Activated CD8-positive, alpha-beta memory T cell treated with anti-CD3 and anti-CD28 coated beads, Interleukin-2, amount 50 U/mL, for 1 hour (primary cell): ENCODE measurements around the gene PKNOX2.

Experiments
- DNase-seq: peaks from one replicate; pipeline ENCODE4 v3.0.0-alpha.2; 2020; ENCODE audit errors: extremely low read depth

PKNOX2 gene

DNA sequence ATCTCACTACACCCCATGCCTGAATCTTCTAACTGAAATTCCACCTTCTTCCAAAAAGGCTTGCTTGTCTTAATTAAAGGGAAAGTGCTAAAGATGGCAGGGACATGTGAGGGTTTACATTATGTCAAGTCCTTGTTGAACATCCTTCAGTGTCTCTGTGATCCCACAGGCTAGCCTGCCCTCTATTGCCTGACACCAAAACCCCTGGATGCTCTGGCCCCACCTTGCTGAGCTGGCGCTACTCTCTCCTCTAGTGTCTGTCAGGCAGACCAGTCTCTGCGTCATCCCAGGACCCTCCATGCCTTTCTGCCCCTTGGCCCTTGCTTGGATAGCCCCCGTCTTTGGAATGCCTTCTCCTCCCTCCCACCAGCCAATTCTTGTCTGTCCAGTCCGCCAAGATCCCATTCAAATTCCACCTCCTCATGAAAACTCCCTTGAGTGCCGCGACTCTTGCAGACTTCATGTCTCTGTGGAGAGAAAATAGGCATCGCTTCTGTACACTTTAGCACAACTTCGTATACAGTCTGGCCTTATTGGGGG lies 69.3 kb downstream of the PKNOX2 start:
- no peak for DNase-seq

DNA sequence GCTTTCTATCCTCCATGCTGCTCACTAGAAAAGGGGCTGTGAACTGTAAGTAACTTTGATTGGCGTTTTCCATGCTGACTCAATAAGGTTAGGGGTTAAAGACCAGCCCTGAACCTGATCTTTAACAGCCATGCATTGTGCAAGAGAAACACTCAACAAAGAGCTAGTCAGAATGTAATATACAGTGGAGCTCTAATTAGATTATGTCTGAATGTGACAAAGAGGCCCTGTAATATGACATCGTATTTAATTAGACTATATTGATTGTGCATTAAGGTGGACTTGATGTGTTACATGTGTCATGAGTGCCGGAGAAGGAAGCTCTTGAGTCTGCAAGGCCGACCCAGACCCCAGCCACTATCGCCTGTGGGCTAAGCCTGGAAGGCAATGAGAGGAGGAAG lies 70.5 kb downstream of the PKNOX2 start:
- no peak for DNase-seq

DNA sequence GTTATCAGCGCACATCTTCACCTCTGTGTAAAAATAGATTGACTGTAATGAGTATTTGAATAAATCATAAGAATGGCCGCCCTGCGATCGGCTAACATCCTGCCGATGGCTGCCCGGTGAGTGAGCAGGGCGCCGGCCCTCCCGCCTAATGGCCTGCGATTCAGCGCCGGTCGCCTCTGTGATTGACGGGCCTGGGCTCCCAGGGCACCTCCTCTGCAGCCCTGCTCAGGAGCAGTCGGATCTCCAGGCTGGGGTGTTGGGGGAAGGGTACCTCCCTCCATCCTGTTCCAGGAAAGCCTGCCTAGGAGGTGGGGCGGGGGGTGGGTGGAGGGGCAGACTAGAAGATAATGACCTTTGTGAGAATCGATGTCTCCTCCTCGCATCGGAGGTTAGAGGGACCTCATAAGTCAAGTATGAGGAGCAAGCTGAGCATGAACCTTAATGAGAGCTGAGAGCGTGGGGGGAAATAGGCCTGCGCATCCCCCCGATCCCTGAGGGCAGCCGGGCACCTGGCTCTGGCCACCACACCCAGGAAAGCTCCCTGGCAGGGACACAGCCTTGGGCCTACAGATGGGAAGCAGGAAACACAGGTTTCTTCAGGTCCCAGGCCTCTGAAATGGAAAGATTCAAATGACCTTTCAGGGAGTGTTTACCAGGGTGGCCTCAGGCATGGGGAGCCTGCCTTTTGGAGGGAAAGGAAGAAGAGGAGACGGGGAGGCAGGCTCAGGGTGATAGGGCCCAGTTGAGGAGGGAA lies 71.7 kb downstream of the PKNOX2 start:
- DNase-seq, result no peak

DNA sequence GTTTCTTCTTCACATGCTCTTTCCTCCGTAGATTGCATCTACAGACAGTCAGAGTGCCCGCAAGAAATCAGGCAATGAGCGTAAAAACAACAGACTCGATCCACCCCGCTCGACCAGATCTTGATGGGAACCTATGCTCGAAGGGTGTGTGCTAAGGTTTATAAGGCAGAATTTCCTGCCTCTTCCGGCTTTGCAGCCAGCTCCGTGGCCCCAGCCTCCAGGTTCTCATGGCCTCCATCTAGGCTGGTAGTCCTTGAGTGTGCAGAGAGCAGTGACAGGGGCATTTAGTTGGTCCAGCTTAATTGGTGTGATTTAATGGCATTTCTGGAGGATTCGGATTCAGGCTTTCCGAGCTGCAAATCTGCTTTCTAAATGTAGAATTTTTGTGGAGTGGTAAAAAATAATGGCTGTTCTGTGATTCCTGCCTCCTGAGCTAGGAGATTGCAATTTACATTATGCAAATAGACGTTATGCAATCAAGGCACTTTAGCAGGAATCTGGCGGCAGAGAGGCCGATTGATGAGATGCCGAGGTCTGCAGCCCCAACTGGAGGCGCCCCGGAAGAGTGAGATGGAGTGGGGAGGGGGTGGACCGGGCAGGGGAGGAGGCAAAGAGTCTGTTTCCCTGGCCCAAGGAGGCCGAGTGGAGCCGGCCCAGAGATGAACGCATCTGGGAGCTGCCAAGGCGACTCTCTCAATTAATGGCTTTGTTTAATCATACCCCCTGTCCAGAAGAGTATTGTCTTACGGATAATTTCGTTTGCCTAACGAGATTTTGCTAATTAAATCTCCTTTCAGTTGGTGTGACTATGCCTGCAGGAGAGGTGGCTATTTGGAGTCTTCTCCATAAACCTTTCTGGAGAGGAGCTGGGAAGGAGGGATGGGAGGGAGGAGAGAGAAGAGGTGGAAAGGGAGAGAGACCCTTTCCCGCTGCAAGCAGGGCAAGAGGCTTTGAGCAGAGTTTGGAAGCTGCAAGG lies 75.3 kb downstream of the PKNOX2 start:
- DNase-seq, result no peak

DNA sequence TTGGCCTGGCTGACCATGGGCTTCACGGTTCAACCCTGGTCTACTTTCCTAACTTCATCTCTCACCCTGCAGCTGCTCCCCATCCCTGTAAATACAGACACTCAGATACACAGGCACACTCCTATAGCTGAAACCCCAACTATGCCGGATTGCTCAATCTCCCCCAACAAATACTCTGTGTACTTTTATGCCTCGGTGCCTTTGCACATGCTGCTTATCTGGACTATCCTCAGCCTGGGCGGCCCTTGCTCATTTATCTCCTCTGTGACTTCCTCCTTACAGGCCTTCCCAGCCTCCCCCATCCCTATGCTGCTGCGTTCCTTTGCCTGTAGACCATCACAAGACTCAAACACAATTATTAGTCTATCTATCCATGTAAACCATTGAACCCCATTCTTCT lies 76.6 kb downstream of the PKNOX2 start:
- no peak for DNase-seq

DNA sequence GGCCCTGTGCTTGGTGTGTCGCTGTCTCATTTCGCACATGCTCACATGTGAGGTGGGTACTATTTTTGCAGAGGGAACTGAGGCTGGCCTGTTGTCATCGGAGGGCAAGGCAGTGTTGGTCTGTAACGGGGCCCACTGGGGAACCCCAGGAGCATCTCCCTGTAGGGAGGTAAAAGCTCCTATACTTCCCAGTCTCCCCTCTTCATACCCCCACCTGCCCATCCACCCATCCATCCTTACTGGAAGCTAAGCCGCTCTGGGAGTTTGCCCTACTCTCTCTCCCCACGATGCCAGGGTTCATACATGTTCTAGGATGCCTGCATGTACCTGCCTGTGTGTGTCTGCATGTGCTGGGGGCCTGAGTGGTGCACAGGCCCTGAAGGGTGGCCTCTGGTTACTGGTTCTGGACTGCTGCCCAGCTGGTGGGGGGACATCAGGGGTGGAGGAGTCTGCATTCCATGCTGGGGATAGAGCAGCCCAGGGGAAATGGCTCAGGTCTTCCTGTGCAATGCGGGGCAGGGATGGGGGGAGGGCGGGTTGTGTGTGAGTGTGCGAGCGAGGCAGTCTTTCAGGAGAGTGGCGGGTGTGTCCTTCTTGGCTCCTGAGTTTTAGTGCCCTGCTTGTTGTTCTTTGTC lies 77.7 kb downstream of the PKNOX2 start:
- no peak for DNase-seq

DNA sequence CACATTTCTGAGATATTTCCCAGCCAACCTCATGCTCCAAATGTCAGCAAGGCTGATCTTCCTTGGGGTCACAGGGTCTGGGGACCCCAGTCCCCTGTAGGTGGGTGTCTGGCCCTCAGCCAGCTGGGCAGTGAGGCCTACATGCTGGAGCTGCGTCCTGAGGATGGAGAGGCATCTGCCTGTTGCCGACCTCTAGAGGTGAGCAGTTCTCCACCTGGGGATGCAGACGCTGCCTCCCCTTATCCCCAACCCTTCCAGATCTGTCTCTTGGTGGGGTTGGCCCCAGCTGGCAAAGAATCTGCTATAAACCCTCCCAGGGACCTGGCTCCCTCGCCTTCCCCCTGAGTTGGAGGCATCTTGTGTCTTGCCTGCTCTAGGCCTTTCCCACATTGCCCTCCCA lies 79.6 kb downstream of the PKNOX2 start:
- DNase-seq, result no peak

DNA sequence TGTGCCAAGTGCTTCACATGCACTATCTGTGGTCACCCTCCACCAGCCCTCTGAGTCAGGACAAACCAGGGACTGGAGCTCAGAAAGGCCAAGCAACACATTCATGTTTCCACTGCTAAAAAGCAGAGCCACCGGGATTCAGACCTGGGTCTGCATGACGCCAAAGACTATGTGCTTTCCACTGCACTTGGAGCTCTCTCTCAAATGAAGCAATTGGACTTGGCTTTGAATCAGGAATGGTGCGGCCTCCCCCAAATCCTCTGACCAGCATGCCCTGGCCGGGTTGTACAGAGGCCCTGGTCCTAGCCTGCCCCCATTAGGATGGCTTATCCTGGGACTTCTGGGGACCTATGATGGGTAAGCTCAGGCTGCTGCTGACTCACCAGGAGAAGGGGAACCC lies 80.7 kb downstream of the PKNOX2 start:
- no peak for DNase-seq

DNA sequence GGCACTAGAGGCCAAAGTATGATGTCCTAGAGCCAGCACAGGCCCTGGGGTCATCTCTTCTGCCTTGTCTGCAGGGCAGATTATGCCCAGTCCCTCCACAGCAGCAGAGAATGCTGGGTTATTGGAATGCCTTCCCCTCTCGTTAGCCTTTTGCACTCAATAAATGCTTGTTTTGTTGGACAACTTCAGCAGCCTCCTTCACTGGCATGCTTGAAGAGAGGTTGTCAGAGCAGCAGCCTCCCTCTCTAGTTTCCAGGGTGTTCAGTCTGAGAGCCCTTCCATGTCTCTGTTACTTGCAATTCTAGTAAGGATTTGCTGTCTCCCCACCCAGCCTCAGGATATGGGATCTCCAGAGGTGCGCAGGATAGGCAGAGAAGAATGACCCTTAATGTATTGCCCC lies 82.9 kb downstream of the PKNOX2 start:
- DNase-seq, result no peak

DNA sequence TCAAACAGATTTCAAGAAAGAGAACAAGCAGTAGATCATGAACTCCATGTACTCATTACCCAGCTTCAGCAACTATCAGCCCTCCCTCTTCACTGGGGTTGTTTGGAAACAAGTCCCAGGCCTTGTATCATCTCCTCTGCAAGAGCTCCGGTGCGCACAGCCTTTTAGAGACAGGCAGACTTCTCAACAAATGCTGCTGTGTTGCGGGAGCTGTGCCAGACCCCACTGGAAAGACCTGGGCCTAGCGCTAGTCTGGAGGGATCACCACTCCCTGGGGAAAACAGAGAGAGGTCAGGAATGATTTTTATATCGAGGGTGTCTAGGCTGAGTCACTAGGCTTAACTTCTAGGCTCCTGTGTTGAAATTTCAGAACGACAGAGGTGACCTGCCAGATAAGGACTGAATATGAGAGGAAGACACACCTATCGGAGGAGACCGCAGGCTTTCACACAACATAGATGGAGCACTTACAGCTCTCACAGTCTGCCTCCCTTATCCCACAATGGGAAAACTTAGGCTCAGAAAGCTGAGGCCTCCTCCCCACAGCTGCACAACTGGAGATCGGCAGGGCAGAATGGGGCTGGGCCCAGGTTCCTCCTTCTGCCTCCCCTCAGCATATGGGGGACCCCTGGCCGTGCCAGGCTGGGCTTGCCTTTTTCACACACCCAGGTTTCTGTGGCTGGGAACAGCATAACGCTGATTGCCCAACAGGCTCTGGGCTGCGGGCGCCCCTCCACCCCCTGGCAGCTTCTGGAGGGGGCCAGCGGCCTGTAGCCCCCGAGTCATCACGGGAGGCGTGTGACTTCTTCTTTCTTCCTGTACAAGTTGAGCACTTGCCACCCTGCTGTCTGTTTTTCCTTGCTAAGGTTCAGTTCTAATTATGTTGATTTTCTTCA lies 86.0 kb downstream of the PKNOX2 start:
- DNase-seq, result no peak

DNA sequence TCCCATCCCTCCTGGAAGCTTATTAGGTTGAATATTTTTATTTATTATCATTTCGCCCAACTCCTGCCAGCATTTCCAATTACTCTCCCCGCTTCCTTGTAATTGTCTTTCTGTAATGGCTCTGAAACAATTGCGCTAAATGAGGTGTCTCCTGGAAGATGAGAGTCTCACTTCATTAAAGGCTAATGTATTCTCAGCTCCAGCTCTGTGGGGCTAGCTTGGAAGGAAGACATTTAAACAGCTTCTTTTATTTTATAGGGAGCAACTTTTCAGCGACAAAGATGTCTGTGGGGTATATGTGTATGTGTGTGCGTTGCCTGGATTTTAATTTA lies 86.6 kb downstream of the PKNOX2 start:
- DNase-seq, result no peak

DNA sequence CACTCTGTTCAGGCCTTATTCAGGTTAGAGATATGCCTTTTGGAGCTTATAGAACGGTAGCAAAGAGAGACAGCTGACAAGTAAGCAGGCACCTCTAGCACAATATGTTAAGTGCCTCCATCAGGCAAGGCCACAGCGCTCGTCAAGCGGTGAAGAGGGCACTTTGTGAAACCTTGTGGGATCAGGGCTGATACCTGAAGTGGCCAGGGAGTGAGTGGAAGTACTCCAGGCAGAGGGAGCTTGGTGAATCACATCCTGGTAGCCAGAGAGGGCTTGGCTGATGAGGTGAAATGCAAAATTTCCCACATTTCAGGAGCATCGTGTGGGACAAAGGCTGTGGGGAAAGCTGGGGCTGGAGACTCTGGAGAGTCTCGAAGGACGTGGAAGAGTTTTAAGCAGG lies 87.4 kb downstream of the PKNOX2 start:
- no peak for DNase-seq

DNA sequence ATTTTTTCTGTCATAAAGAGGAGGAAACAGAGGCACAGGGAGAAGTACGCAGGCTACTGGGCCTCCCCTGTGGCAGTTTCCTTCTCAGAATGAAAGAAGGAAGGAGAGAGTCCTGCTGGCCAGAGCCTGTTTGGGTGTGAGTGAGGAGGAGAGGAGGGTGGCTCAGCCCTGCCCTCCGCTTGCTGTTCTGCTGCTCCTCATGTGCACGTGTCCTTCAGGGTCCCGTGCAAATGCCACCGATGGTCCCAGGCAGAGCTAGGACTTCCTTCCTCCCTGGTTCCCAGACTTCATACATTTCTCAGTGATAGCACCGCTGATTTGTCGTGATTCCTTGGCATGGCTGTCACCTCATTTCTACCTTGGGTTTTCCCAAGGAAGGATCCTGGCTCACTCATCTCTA lies 88.7 kb downstream of the PKNOX2 start:
- no peak for DNase-seq

DNA sequence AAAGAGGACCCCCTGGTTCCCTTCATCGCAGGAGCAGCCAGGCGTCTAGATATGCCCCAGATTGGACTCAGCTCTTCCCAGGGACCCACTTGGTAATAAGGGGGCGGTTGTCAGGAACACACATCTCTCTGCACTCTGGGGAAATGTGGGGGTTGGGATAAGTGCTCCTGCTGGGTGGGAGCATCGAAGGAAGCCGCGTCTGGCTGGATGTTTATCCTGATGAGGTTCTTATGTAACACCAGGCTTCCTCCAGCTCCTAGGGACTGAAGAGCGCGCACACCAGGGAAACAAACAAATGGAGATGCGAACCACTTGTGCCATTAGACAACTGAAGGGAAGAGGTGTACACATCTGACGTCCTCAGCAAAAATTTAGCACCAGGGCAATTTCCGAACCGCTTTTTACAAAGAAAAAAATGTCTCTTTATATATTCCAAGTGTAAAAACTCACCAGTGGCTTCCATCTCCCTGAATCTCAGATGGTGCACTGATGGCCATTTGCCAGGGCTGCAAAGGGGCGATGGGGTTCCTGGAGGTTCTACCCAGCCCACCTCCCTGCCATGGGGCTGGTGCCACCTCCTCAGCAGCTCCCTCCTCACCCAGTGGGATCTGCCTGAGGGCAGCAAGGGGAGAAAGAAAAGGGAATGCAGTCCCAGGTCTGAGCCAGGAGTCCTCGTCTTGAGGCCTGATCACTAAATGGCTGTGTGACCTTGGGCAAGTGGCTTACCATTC lies 89.4 kb downstream of the PKNOX2 start:
- no peak for DNase-seq

DNA sequence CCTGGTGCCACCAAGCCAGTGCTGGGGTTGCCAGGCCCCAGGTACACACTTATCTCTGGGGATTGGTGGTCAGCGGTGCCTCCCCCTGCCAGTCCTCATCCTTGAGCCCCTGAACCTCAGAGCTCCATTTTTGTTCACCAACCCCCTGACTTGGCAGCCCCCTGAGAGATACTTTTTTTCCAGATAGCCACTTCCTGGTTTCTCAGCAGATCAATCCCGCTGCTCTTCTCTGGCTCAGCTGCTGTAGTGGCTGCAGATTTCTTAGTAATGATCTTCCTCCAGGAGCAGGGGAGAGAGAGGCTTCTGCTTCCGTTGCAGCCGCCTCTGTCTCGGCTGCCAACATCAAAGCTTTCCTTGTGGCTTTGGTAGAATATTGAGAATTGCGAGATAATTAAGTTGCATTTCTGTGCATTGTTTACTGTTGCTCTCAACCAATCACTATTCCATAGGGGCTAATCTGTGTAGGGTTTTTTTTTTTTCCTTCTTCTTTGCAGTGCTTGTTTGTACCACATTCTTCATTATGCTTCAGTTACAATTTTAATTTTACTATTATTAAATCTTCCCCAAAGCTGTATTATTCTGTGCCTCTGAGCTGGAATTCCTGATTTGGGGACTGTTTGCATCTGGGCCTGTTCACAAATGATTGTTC lies 92.1 kb downstream of the PKNOX2 start:
- no peak for DNase-seq

DNA sequence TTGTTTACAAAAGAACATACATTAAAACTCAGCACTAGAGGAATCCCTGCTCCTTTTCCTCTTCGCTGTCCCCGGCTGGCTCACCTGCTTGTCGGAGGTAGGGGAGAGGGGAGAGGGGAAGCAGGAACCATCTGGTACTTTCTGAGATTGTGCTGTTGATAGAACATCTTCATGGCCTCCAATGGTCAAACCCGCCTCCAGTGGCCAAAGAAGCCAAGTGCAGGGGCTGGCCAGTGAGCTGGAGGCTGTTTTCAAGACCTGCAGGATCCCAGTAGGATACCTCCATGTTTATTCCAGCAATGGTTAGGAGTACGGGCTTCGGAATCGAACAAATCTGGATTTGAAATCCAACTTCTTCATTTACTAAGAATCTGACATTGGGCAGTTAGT lies 92.6 kb downstream of the PKNOX2 start:
- no peak for DNase-seq

DNA sequence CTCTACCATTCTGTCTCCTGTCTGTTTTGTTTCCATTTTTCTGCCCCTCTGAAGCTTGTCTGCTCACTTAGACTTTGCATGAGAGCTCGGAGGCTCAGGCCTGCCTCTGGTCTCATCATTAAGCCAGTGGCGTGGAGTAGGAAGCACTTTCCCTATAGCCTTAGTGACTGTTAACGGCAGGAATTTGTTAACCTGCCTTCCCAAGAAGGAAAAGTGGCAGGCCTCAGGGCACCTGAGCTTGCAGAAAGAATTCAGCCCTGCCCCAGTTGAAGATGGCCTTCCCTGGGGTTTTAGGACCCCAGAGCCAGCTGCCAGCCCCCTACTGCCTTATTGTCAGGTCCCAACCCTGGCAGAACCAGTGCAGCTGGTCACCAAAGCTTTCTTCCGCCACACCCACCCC lies 93.2 kb downstream of the PKNOX2 start:
- DNase-seq, result no peak

DNA sequence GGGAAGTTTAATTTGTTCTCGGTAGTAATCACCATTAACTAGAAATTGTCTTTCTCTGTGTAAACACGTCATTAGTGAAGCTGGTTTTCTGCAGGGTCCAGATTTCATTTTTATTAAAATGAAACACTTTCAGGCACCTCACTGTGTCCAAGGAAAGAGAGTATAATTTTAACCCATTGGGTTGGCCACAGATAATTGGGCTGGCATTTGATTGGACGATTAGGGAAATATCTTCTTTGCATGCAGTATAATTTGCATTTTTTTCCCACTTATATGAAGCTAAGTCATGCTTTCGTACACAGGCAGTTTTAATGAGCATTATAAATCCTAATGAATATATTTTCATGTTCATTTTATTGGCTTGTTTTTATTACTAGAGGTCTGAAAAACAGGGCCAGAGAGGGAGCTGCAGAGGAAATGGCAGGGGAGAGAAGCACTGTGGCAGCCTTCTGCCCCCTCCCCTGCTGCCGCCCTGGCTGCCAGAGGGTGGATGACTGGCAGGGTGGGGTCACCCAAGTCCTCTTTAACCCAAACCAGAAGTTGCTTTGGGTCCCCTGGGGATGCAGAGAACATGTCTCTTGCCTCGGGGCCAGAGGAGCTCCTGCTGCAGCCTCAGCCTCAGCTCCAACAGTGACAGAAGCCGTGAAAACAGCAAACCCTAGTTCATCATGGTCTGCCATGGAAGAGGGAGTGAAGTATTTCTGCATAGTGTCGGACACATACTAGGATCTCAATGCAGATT lies 93.9 kb downstream of the PKNOX2 start:
- DNase-seq, result no peak

DNA sequence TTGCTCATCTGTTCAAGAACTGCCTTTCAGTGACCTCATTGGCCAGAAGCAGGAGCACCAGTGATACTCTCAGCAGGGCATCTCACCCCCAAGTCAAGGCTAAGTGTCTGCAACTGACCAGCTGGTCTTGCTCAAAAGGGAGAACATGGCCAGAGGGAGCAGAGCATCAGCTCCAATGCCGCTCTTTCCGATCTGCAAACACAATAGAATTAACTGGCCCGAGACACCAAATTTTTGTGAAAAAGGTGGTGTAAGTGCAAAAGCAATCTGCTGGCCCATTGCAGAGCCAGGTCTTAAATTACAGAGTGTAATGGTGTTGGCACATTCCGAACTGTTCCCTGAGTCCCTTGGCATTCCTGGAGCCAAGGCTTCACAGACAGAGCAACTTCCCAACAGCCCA lies 97.0 kb downstream of the PKNOX2 start:
- no peak for DNase-seq
